ENCODE measurements around the gene FLACC1. TPM values are rescaled to one million over a fixed set of nuclear protein-coding genes. Genes with fewer than 3 reads are reported as not detected.

Gene FLACC1
- total and polyA plus RNA-seq, 9 of the 15 experiments (the other 6 are each of a cell fraction or from before 2014, with no cell fraction given): 0.07 to 0.68 (median 0.22) TPM; not detected in 2

GRCh38 chr2:201404699-201405280 lies 47.6 kb upstream of the FLACC1 start (continued):
- TF ChIP-seq ZNF75A (CRISPR knock-in tag; IDR thresholded peaks at IDR 0.05) (no peak), PPARD (CRISPR knock-in tag; IDR thresholded peaks at IDR 0.05) (no peak), DMBX1 (CRISPR knock-in tag; IDR thresholded peaks at IDR 0.05; ENCODE audit: borderline replicate concordance) (peak; percentile 17; the same call in 1 of the 2 replicates), TAL1 (IDR thresholded peaks at IDR 0.05) (0 out of 2 replicates have a peak, but pooled peaks have one; percentile 5), SRSF9 (IDR thresholded peaks at IDR 0.05; ENCODE audit: borderline replicate concordance, low read depth, low read length) (no peak), POLR2H (tag; IDR thresholded peaks at IDR 0.05; ENCODE audit: low read depth) (peak; percentile 19; the same call in 1 of the 2 replicates), ZNF143 (CRISPR knock-in tag; IDR thresholded peaks at IDR 0.05) (no peak), EP400 (IDR thresholded peaks at IDR 0.05) (0 out of 2 replicates have a peak, but pooled peaks have one; percentile 23), FOXK2 (conservative IDR thresholded peaks at IDR 0.05 in 1 of 2, IDR thresholded peaks at IDR 0.05 in 1 of 2; ENCODE audit: low read depth in 2 of 2) (0 out of 4 replicates have a peak, but pooled peaks of 1 of the 2 experiments have one; percentile 15), ZNF3 (CRISPR knock-in tag; IDR thresholded peaks at IDR 0.05) (no peak)
- TF ChIP-seq, protein P1, sequence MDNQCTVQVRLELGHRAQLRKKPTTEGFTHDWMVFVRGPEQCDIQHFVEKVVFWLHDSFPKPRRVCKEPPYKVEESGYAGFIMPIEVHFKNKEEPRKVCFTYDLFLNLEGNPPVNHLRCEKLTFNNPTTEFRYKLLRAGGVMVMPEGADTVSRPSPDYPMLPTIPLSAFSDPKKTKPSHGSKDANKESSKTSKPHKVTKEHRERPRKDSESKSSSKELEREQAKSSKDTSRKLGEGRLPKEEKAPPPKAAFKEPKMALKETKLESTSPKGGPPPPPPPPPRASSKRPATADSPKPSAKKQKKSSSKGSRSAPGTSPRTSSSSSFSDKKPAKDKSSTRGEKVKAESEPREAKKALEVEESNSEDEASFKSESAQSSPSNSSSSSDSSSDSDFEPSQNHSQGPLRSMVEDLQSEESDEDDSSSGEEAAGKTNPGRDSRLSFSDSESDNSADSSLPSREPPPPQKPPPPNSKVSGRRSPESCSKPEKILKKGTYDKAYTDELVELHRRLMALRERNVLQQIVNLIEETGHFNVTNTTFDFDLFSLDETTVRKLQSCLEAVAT (IDR thresholded peaks at IDR 0.05): peak in 1 of 2 experiments; percentile 51; a peak in 2 of 4 replicates
- TF ChIP-seq, protein P2, sequence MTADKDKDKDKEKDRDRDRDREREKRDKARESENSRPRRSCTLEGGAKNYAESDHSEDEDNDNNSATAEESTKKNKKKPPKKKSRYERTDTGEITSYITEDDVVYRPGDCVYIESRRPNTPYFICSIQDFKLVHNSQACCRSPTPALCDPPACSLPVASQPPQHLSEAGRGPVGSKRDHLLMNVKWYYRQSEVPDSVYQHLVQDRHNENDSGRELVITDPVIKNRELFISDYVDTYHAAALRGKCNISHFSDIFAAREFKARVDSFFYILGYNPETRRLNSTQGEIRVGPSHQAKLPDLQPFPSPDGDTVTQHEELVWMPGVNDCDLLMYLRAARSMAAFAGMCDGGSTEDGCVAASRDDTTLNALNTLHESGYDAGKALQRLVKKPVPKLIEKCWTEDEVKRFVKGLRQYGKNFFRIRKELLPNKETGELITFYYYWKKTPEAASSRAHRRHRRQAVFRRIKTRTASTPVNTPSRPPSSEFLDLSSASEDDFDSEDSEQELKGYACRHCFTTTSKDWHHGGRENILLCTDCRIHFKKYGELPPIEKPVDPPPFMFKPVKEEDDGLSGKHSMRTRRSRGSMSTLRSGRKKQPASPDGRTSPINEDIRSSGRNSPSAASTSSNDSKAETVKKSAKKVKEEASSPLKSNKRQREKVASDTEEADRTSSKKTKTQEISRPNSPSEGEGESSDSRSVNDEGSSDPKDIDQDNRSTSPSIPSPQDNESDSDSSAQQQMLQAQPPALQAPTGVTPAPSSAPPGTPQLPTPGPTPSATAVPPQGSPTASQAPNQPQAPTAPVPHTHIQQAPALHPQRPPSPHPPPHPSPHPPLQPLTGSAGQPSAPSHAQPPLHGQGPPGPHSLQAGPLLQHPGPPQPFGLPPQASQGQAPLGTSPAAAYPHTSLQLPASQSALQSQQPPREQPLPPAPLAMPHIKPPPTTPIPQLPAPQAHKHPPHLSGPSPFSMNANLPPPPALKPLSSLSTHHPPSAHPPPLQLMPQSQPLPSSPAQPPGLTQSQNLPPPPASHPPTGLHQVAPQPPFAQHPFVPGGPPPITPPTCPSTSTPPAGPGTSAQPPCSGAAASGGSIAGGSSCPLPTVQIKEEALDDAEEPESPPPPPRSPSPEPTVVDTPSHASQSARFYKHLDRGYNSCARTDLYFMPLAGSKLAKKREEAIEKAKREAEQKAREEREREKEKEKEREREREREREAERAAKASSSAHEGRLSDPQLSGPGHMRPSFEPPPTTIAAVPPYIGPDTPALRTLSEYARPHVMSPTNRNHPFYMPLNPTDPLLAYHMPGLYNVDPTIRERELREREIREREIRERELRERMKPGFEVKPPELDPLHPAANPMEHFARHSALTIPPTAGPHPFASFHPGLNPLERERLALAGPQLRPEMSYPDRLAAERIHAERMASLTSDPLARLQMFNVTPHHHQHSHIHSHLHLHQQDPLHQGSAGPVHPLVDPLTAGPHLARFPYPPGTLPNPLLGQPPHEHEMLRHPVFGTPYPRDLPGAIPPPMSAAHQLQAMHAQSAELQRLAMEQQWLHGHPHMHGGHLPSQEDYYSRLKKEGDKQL (CRISPR knock-in tag; IDR thresholded peaks at IDR 0.05; ENCODE audit: borderline replicate concordance): no peak
